GM12878 (cell line): ENCODE results near the gene CRAMP1. TPM values are rescaled to one million over a fixed set of nuclear protein-coding genes. Genes with fewer than 3 reads are reported as not detected.

Source experiments
- CBFB ChIP-seq: IDR thresholded peaks from 2 replicates; pipeline ENCODE4 v1.6.1; 2016; ENCODE audit warnings: antibody characterized with exemption, low read depth
- CBX5 ChIP-seq: sonication (generic); IDR thresholded peaks from 2 replicates; pipeline ENCODE4 v1.6.1; 2016; ENCODE audit warnings: low read depth, moderate library complexity, mild to moderate bottlenecking, inconsistent platforms
- GABPA ChIP-seq: IDR thresholded peaks from 2 replicates; pipeline ENCODE4 v1.6.1; 2014; ENCODE audit warnings: antibody characterized with exemption, low read depth, mild to moderate bottlenecking, inconsistent platforms
- IRF4 ChIP-seq: IDR thresholded peaks from 2 replicates; pipeline ENCODE4 v1.6.1; 2011; ENCODE audit warnings: low read depth, low read length
- MYC ChIP-seq: IDR thresholded peaks from 2 replicates; pipeline ENCODE4 v1.6.1; 2011; ENCODE audit warnings: mild to moderate bottlenecking, low read length, moderate library complexity, inconsistent platforms; ENCODE audit not compliant: insufficient read depth, insufficient replicate concordance, insufficient read length, severe bottlenecking
- NBN ChIP-seq: fragments of 450-650 bp; IDR thresholded peaks from 2 replicates; pipeline ENCODE4 v1.6.1; 2016
- NR2F1 ChIP-seq: fragments of 450-650 bp; conservative IDR thresholded peaks from 2 replicates; pipeline ENCODE4 v1.6.1; 2017; ENCODE audit warnings: mild to moderate bottlenecking
- SMAD1 ChIP-seq: fragments of 450-650 bp; IDR thresholded peaks from 2 replicates; pipeline ENCODE4 v1.6.1; 2018; ENCODE audit warnings: mild to moderate bottlenecking, low read depth; ENCODE audit not compliant: partially characterized antibody
- TARDBP ChIP-seq: IDR thresholded peaks from 2 replicates; pipeline ENCODE4 v1.6.1; 2016; ENCODE audit warnings: borderline replicate concordance
- TCF12 ChIP-seq: IDR thresholded peaks from 2 replicates; pipeline ENCODE4 v1.6.1; 2011; ENCODE audit warnings: low read depth, mild to moderate bottlenecking, low read length
- TCF3 ChIP-seq: IDR thresholded peaks from 2 replicates; pipeline ENCODE4 v1.6.1; 2012; ENCODE audit warnings: low read depth, mild to moderate bottlenecking, low read length, borderline replicate concordance; ENCODE audit not compliant: insufficient read depth
- ZNF24 ChIP-seq: fragments of 450-650 bp; IDR thresholded peaks from 2 replicates; pipeline ENCODE4 v1.6.1; 2017; ENCODE audit warnings: antibody characterized with exemption, mild to moderate bottlenecking
- ZNF274 ChIP-seq: IDR thresholded peaks from one replicate; pipeline ENCODE4 v1.8.0; 2011; ENCODE audit not compliant: insufficient read length, insufficient read depth
- polyA plus RNA-seq, 11 experiments: library from polyadenylated mRNA; depleted of rRNA in 4 of 11; unstranded in 6 of 11; stranded (reverse) in 5 of 11; fragments of >200 nt; fragmentation: Nextera tagmentation in 4 of 11; fragmentation: Illumina TruSeq in 1 of 11; extraction: Ambion mirVana in 4 of 11; extraction: Trizol in 1 of 11; gene quantifications; 1 replicate in 1 of 11; 2 replicates in 10 of 11; pipeline versions ENCODE4 v1.2.1 to v1.2.3, GENCODE V29; 2011 to 2016; ENCODE audit warnings: inconsistent platforms in 2 of 11, missing spikeins in 2 of 11, low read depth in 1 of 11
- total RNA-seq, 4 experiments: library from RNA; depleted of rRNA in 3 of 4; stranded (reverse); fragments of >200 nt in 3 of 4; fragmentation: Illumina TruSeq in 1 of 4; extraction: Trizol in 1 of 4; gene quantifications; 2 replicates each; pipeline versions ENCODE4 v1.2.1 to v1.2.3, GENCODE V29; 2013 to 2021
- TF ChIP-seq, protein P1 (sequence below): fragments of 450-650 bp; IDR thresholded peaks from 2 replicates; pipeline ENCODE4 v1.6.1; 2016; ENCODE audit warnings: mild to moderate bottlenecking, moderate library complexity, borderline replicate concordance
- TF ChIP-seq, protein P2 (sequence below): fragments of 450-650 bp; IDR thresholded peaks from 2 replicates; pipeline ENCODE4 v1.6.1; 2018; ENCODE audit warnings: mild to moderate bottlenecking, low read depth, moderate library complexity; ENCODE audit not compliant: partially characterized antibody
- TF ChIP-seq, protein P3 (sequence below): IDR thresholded peaks from 2 replicates; pipeline ENCODE4 v1.6.1; 2012; ENCODE audit warnings: low read length, inconsistent platforms
- TF ChIP-seq, protein P4 (sequence below): fragments of 450-650 bp; IDR thresholded peaks from 2 replicates; pipeline ENCODE4 v1.6.1; 2016; ENCODE audit warnings: mild to moderate bottlenecking
- TF ChIP-seq, protein P5 (sequence below): IDR thresholded peaks from 2 replicates; pipeline ENCODE4 v1.6.1; 2012; ENCODE audit warnings: low read depth, low read length, improper control_type of control experiment
- TF ChIP-seq, protein P6 (sequence below): fragments of 450-650 bp; IDR thresholded peaks from 2 replicates; pipeline ENCODE4 v1.6.1; 2014; ENCODE audit warnings: mild to moderate bottlenecking

CRAMP1 gene
- total and polyA plus RNA-seq, 10 of the 15 experiments (the other 5 are each of a cell fraction or from before 2014, with no cell fraction given): 0.37 to 9.8 (median 3.9) TPM

DNA sequence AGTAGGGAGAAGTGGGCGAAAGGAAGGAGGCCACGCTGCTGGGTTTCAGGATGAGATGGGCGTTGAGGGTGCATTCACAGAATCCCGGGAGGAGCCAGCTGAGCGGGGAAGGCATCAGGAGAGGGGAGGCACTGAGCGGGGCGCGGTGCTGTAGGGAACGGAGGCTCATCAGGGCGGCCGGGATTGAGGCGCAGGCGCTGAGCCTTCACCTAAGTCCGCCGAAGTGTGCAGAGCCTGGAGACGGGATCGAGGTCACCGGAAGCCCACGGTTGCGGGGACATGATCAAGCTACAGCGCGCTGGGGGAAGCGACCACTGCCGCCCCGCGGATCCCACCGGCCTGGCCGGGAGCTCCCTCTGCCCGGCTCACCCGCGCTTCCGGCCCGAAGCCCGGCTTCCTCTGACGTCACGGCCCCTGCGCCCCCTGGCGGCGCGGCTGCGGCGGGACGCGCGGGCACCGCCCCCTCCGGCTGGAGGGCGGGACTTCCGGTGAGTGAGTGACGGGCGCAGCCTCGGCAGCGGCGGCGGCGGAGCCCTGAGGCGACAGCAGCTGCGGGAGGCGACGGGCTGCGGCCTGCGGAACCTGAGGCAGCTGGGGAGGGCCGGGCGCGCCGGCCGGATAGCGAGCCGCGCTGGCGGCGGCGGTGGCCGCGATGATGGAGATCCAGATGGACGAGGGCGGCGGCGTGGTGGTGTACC lies 93.7 kb downstream of the CRAMP1 start, which contains the start of gene MAPK8IP3 (continued):
- TF ChIP-seq, protein P1, sequence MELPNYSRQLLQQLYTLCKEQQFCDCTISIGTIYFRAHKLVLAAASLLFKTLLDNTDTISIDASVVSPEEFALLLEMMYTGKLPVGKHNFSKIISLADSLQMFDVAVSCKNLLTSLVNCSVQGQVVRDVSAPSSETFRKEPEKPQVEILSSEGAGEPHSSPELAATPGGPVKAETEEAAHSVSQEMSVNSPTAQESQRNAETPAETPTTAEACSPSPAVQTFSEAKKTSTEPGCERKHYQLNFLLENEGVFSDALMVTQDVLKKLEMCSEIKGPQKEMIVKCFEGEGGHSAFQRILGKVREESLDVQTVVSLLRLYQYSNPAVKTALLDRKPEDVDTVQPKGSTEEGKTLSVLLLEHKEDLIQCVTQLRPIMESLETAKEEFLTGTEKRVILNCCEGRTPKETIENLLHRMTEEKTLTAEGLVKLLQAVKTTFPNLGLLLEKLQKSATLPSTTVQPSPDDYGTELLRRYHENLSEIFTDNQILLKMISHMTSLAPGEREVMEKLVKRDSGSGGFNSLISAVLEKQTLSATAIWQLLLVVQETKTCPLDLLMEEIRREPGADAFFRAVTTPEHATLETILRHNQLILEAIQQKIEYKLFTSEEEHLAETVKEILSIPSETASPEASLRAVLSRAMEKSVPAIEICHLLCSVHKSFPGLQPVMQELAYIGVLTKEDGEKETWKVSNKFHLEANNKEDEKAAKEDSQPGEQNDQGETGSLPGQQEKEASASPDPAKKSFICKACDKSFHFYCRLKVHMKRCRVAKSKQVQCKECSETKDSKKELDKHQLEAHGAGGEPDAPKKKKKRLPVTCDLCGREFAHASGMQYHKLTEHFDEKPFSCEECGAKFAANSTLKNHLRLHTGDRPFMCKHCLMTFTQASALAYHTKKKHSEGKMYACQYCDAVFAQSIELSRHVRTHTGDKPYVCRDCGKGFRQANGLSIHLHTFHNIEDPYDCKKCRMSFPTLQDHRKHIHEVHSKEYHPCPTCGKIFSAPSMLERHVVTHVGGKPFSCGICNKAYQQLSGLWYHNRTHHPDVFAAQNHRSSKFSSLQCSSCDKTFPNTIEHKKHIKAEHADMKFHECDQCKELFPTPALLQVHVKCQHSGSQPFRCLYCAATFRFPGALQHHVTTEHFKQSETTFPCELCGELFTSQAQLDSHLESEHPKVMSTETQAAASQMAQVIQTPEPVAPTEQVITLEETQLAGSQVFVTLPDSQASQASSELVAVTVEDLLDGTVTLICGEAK: peak; percentile 80
- 0 out of 2 replicates have a peak, but pooled peaks have one; percentile 12 for TF ChIP-seq IRF4
- peak; percentile 86 for TF ChIP-seq GABPA
- peak; percentile 49; the same call in 1 of the 2 replicates for TF ChIP-seq CBX5
- TF ChIP-seq TARDBP: no peak
- TF ChIP-seq, protein P2, sequence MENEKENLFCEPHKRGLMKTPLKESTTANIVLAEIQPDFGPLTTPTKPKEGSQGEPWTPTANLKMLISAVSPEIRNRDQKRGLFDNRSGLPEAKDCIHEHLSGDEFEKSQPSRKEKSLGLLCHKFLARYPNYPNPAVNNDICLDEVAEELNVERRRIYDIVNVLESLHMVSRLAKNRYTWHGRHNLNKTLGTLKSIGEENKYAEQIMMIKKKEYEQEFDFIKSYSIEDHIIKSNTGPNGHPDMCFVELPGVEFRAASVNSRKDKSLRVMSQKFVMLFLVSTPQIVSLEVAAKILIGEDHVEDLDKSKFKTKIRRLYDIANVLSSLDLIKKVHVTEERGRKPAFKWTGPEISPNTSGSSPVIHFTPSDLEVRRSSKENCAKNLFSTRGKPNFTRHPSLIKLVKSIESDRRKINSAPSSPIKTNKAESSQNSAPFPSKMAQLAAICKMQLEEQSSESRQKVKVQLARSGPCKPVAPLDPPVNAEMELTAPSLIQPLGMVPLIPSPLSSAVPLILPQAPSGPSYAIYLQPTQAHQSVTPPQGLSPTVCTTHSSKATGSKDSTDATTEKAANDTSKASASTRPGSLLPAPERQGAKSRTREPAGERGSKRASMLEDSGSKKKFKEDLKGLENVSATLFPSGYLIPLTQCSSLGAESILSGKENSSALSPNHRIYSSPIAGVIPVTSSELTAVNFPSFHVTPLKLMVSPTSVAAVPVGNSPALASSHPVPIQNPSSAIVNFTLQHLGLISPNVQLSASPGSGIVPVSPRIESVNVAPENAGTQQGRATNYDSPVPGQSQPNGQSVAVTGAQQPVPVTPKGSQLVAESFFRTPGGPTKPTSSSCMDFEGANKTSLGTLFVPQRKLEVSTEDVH: peak; percentile 51
- TF ChIP-seq NBN: peak; percentile 84
- TF ChIP-seq, protein P3, sequence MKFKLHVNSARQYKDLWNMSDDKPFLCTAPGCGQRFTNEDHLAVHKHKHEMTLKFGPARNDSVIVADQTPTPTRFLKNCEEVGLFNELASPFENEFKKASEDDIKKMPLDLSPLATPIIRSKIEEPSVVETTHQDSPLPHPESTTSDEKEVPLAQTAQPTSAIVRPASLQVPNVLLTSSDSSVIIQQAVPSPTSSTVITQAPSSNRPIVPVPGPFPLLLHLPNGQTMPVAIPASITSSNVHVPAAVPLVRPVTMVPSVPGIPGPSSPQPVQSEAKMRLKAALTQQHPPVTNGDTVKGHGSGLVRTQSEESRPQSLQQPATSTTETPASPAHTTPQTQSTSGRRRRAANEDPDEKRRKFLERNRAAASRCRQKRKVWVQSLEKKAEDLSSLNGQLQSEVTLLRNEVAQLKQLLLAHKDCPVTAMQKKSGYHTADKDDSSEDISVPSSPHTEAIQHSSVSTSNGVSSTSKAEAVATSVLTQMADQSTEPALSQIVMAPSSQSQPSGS: no peak
- 0 out of 2 replicates have a peak, but pooled peaks have one; percentile 33 for TF ChIP-seq CBFB
- TF ChIP-seq, protein P4, sequence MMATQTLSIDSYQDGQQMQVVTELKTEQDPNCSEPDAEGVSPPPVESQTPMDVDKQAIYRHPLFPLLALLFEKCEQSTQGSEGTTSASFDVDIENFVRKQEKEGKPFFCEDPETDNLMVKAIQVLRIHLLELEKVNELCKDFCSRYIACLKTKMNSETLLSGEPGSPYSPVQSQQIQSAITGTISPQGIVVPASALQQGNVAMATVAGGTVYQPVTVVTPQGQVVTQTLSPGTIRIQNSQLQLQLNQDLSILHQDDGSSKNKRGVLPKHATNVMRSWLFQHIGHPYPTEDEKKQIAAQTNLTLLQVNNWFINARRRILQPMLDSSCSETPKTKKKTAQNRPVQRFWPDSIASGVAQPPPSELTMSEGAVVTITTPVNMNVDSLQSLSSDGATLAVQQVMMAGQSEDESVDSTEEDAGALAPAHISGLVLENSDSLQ: peak; percentile 94
- TF ChIP-seq, protein P5, sequence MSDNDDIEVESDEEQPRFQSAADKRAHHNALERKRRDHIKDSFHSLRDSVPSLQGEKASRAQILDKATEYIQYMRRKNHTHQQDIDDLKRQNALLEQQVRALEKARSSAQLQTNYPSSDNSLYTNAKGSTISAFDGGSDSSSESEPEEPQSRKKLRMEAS: no peak
- TF ChIP-seq NR2F1: peak; percentile 80
- peak; percentile 4; the same call in 1 of the 2 replicates for TF ChIP-seq TCF12
- peak; percentile 68; the same call in 1 of the 2 replicates for TF ChIP-seq TCF3
- TF ChIP-seq ZNF24: 0 out of 2 replicates have a peak, but pooled peaks have one; percentile 31
- TF ChIP-seq, protein P6, sequence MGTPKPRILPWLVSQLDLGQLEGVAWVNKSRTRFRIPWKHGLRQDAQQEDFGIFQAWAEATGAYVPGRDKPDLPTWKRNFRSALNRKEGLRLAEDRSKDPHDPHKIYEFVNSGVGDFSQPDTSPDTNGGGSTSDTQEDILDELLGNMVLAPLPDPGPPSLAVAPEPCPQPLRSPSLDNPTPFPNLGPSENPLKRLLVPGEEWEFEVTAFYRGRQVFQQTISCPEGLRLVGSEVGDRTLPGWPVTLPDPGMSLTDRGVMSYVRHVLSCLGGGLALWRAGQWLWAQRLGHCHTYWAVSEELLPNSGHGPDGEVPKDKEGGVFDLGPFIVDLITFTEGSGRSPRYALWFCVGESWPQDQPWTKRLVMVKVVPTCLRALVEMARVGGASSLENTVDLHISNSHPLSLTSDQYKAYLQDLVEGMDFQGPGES: no peak
- no peak for TF ChIP-seq SMAD1
- TF ChIP-seq MYC: no peak
- TF ChIP-seq ZNF274: no peak
